GM12892 (cell line): Measurements from ENCODE around the gene MYO5A.

Source experiments
- DNase-seq: peaks from one replicate; pipeline ENCODE4 v3.0.0; 2011; ENCODE audit not compliant: insufficient read length
- FAIRE-seq: peaks from 2 replicates; lab custom pipeline; 2011; peaks lifted over from hg19 to GRCh38; lab: Jason Lieb, UNC
- POLR2A ChIP-seq: IDR thresholded peaks from 2 replicates; pipeline ENCODE4 v1.6.1; 2011; ENCODE audit warnings: low read depth, low read length, control low read depth
- POLR2AphosphoS5 ChIP-seq: IDR thresholded peaks from 2 replicates; pipeline ENCODE4 v1.6.1; 2011; ENCODE audit warnings: low read depth, low read length, control low read depth
- TAF1 ChIP-seq: IDR thresholded peaks from 2 replicates; pipeline ENCODE4 v1.6.1; 2011; ENCODE audit warnings: low read depth, mild to moderate bottlenecking, control low read depth, low read length, borderline replicate concordance

MYO5A gene

DNA sequence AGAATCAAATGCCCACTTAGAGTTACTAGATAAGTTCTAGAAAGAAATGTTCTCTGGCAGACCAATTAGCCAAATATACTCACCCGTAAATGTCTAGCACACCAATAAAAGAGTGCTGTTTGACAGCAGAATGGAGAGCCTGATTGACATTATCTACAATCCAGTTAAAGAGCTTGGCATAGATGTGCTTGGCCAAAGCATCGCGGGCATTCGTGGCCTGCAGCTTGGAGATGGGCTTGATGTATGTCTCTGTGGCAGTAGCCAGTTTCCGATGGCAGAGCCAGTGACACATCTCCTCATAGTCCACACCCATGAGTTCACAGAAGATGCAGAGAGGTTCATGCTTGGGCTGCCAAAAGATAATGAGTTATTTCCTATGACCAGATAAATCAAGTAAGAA is 131.6 kb downstream of the MYO5A start:
- TF ChIP-seq TAF1 = no peak
- TF ChIP-seq POLR2A = no peak
- TF ChIP-seq POLR2AphosphoS5 = no peak
- FAIRE-seq = no peak
- no peak for DNase-seq

DNA sequence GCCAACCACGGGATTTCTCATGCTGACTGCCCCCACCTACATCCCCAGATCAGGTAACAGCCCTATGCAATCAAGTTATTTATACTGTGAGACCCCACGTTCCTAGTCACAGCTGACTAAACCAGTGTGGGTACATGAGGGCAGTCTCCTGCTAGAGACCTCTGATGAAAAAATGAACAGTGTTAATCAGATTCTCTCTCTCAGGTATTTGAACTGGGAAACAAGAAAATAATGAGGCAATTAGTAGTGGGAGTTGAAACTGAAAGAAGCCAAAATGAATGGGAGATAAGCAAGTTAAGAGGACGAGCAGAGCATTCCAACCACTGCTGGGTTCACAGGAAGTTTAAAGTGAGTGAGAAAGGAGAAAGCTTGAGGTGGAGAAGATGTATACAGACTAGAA is 134.6 kb downstream of the MYO5A start:
- DNase-seq (no peak), FAIRE-seq (no peak)
- no peak for TF ChIP-seq TAF1
- no peak for TF ChIP-seq POLR2A
- TF ChIP-seq POLR2AphosphoS5 = no peak

DNA sequence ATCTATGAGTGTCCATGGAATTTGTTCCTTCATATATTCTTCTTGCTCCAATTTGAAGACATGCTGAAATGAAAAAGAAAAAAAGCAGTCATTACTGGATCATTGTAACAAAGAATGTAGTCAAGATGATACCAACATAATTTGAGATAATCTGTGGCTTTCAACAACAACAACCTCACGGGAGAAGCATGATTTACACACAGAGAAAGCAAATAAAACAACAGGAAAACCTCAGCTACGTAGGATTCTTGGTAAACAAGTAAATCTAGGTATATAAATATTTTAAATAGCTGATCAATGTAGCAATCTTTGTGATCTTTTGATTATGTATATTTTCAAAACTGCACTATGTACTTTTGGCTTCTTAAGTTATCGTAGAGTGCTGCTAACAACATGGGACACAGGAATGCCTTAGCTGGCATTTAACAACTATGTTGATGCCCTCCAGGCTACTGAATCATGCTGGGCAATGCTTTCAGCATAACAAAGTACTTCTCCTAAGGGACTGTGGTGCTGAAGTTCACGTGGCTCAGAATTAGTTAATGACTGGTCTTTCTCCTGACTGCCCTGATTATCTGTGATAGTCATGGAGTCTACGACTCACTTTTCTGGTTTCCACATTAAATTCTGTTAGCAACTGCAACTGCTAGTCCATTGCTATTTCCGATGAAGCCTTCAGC is 136.5 kb downstream of the MYO5A start:
- FAIRE-seq = no peak
- TF ChIP-seq POLR2A = no peak
- no peak for TF ChIP-seq TAF1
- TF ChIP-seq POLR2AphosphoS5 = no peak
- no peak for DNase-seq

DNA sequence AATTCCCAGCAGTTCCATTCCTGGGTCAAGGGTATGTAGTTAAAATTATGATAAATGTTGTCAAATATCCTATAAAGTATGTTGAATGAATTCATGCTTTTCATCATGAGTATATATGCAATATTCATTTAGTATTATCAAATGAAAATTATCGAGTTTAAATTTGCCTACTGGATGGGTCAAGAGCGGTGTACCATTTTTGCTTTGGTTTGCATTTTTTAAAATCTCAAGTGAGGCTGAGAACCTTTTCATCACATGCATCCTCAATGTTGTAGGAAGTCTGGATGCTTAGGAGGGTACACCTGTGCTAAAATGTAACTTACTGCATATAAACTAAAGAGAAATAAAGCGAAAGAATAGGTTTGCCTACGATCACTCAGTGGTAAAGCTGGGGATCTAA is 137.6 kb downstream of the MYO5A start:
- TF ChIP-seq TAF1 = no peak
- TF ChIP-seq POLR2AphosphoS5 = no peak
- TF ChIP-seq POLR2A = no peak
- DNase-seq = no peak
- FAIRE-seq = no peak

DNA sequence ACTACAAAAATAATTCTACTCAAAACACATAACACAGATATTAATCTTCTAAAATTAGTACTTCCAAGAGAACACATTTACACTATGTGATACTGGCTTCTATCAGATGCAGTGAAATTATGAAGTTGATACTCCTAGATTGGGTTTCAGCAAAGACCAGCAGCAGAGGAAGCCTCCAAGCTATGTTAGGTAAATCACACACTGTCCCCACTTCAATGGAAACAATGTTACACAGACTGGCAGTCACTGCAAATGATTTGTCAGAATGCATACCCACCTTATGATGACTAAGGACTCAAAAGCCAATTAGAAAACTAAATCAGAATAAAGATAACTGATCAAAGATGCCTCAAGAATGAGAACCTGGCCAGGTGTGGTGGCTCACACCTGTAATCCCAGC is 143.0 kb downstream of the MYO5A start:
- no peak for DNase-seq
- no peak for TF ChIP-seq POLR2A
- TF ChIP-seq TAF1 = no peak
- no peak for TF ChIP-seq POLR2AphosphoS5
- peak; percentile 9 for FAIRE-seq

DNA sequence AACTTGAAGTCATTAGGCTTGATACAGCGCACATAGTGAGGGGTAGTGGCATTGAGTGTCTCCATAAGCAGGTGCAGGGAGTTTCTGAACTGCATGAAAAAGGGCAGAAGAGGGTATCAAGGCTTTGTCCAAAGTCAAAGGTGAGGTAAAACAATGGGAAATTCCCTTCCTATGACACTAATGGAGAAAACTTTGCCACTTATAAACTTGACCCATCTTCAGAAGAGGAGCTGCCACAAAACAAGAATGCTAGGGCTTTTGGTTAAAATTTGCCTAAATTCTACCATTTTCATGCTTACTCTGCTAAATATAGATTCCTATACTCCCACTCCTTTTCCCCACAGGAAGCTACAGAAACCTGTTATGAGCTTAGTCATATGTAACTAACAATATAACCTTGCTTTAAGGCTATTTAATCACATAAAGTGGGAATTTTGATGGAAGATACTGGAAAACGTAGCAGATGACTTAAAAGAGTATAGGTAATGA is 145.5 kb downstream of the MYO5A start:
- FAIRE-seq (peak; percentile 93), DNase-seq (no peak)
- no peak for TF ChIP-seq POLR2A
- TF ChIP-seq POLR2AphosphoS5 = no peak
- TF ChIP-seq TAF1 = no peak

DNA sequence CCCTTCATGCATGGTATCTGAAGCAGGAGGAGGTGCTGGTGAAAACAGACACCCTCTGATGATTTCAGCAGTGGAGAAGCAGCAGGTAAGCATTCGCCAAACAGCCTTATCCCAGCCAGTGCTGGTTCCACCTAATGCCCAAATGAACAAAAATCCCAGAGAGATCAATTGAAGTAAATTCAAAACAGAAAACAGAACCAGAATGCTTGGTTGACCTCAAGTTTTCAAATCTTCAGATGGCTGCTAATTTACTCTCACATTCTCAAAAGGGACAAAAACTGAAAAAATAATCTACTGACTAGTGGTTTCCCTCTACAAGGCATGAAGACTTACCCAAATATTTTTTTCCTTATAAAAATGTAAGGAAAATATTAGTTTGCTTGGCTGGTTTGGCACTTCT is 146.0 kb downstream of the MYO5A start:
- FAIRE-seq (no peak), DNase-seq (no peak)
- no peak for TF ChIP-seq POLR2AphosphoS5
- TF ChIP-seq POLR2A = no peak
- TF ChIP-seq TAF1 = no peak

DNA sequence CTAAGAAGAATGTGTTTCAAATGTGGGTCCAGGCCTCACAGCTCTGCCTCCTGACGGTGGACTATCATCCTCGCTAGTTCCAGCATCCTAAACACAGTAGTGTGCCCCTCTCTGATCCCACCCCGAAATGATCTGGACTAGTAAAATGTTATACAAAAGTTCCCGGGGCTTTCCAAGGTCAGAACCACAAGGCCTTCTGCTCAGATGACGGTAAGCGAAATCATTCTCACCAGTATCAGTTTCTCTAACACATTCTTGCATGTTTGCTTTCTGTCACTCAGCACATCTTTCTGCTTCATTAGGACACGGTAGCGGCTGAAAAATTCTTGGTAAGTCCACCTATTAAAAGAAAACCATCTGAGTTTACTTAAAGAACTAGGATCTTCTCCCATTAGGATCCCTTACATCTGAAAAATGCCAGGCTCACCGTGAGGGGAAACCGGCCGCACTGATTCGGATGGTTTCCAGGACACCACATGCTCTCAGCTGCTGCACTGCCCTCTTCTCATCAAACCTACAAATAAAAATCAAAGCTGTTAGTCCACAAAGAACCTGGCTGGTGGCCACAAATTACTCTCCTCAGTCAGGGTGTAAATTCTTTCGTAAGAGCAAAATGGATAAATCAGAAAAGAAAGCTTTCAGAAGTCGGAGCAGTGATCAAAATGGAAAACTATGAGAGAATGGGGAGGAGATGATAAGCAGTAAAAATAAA is 149.1 kb downstream of the MYO5A start:
- TF ChIP-seq POLR2A = peak; percentile 71
- TF ChIP-seq TAF1 = peak; percentile 64; the same call in 1 of the 2 replicates
- peak; percentile 60; the same call in 1 of the 2 replicates for TF ChIP-seq POLR2AphosphoS5
- no peak for DNase-seq
- peak; percentile 98 for FAIRE-seq

DNA sequence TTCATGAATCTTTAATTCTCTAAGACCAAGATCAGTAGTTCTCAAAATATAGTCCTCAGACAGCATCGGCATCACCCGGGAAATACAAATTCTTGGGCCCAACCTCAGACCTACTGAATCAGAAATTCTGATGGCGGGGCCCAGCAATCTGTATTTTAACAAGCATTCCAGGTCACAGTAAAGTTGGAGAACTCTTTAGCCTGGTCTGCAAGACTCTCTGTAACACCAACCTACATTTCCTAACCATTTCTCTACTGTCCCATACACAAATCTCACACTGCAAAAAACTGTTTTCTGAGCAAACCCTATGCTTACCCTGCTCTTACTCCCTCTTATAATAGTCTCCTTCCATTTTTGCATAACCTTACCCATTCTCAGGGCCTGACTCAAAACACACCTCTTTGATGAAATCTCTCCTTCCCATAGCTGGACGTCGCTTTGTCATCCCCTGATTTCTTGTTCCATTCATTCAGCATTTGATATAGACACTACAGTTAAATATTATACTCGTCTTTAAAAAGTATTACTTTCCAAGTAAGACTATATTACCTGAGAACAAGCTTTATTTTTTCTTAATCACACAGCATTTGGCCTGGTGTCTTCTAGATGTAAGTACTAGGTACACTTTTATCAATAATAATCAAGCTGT is 149.8 kb downstream of the MYO5A start:
- TF ChIP-seq POLR2A (no peak; the same call in 1 of the 2 replicates), POLR2AphosphoS5 (no peak), TAF1 (no peak)
- no peak for DNase-seq
- FAIRE-seq = no peak

DNA sequence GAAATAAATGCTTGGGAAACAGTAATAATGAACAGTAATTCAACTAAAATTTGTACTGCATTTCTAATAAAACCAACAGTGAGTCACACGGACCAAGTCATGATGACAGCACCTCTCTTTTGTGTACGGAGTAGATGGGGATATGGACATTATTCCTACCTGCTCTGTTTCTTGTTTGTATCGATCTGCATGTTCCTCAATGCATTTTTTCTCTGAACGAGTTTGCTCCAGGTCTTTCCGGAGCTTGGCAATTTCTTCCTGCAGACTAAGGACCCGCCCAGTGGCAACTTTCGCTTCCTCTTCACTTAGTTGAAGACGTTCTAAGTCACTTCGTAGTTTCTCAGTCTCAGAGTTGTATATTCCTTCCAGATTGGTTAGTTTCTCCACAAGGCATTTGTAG is 158.7 kb downstream of the MYO5A start:
- FAIRE-seq (peak; percentile 14), DNase-seq (no peak)

DNA sequence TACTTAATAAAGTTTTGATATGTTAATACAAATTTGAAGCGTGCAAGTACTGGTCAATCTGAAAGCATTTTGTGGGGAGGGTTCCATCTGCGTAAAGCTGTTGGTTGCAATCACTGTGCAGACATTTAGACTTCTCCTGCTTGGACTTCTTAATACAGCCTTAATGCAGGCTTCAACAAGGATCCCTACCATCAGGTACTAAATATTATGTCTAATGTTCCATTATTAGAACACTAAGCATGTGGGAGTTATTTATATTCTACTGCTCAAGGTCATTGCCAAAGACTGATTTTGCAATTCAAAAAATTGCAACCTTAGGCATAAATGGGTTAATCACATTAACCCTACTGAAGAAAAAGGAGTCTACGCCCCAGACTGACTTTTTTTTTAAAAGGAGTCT is 159.2 kb downstream of the MYO5A start:
- no peak for FAIRE-seq
- TF ChIP-seq TAF1 = no peak
- TF ChIP-seq POLR2AphosphoS5 = no peak
- TF ChIP-seq POLR2A = no peak
- DNase-seq = no peak

More for the DNA sequence above, 158.7 kb downstream of the MYO5A start:
- TF ChIP-seq POLR2A = no peak
- TF ChIP-seq TAF1 = no peak
- no peak for TF ChIP-seq POLR2AphosphoS5
